ENCODE results near the gene ADGRV1.

DNA sequence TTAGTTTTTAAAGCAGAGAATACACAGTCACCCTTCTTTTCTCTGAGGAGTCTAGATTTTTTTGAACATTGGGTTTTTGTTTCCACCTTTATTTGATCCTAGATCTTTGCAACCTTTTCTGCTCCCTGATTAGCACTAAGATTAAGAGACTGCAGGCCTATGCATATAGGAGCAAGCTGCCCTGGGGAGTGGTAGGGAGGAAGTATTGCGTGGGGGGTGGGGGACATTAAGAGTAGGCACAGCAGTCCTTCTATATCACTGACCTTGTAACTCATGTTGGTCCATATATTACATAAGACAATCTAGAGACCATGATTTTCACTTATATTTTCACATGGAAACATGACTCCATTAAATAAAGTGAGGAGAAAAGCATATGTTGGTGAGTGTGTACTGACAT, 149.1 kb downstream of the ADGRV1 start:
- no peak for TF ChIP-seq EZH2 (IDR thresholded peaks at IDR 0.05; ENCODE audit: borderline replicate concordance, low read depth, low read length, poor library complexity, severe bottlenecking)
- TF ChIP-seq, protein P1, sequence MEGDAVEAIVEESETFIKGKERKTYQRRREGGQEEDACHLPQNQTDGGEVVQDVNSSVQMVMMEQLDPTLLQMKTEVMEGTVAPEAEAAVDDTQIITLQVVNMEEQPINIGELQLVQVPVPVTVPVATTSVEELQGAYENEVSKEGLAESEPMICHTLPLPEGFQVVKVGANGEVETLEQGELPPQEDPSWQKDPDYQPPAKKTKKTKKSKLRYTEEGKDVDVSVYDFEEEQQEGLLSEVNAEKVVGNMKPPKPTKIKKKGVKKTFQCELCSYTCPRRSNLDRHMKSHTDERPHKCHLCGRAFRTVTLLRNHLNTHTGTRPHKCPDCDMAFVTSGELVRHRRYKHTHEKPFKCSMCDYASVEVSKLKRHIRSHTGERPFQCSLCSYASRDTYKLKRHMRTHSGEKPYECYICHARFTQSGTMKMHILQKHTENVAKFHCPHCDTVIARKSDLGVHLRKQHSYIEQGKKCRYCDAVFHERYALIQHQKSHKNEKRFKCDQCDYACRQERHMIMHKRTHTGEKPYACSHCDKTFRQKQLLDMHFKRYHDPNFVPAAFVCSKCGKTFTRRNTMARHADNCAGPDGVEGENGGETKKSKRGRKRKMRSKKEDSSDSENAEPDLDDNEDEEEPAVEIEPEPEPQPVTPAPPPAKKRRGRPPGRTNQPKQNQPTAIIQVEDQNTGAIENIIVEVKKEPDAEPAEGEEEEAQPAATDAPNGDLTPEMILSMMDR (conservative IDR thresholded peaks at IDR 0.05; ENCODE audit: low read depth, low read length), result no peak

Measured in A673 (cell line).